Measurements from ENCODE around the gene DLG3.

DLG3 gene

DNA sequence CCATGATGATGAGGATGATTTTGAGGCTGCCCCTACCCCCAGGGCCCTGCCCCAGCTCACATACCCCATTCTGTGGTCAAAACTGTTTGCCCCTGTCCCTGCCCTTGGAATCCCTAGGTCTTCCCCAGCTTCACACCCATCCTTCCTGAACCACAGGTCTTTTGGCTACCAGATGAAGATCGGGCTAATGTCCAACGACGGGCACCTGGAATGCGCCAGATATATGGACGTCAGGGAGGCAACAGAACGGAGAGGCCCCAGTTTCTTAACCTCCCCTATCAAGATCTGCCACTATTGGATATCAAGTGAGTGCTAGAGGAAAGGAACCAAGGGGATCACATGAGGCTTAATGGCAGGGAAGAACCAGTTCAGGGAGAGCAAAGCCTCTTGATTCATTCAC lies 14.9 kb upstream of the DLG3 start:
- Mint-ChIP-seq H3K4me3 (no peak overlapping the region), H3K36me3 (ENCODE audit: insufficient read depth) (peaks cover 12% of the 10 kb centered on the region), H3K27ac (no peak overlapping the region), H3K9me3 (no peaks in the 10 kb centered on the region), H3K4me1 (ENCODE audit: low read depth in 2 of 2) (peaks cover 2 to 5% of the 10 kb centered on the region in 2 donors), H3K27me3 (no peaks in the 10 kb centered on the region)
- DNase-seq (no peak), ATAC-seq (replicated peaks) (no peak)

DNA sequence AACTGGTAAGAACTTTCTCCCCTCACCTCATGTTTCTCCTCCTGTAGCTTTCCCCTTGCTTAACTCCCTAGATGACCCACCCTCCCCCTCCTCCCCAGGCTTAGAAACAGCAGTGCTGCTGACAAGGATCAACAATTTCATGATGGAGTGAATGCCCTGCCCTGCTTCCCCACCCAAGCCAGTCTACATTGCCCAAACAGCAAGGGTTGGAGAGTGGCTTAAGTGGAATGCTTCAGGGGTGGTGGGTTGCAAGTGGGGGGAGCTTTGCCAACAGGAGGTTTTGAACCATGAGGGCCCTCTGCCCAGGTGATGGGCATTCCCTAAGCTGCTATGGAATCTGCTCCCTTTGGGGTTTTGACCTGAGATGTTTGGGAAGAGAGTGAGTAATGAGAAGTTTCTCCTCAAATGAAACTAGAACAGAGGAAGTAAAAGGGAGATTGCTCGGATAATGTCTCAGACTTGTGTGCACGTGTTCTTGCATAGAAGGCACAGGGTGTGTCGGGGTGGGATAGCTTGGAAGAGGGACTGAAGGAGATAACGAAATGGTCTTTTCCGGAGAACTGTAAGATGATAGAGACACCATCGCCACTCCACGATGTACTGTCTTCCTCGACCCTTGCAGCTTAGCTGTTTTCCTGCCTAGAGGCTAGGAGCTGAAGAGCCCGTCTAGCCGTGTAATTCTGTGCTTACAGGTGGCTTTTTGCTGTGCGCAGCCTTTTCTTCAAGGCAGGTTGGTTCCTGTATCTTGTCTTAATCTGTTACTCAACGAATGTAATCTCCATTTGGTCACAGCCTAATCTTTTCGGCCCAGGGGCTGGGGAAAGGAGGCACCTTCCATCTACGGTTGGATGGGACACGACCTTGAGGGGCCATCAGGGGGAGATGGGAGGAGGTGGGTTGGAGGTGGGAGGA lies 11.4 kb upstream of the DLG3 start:
- peak overlapping the region; percentile 93 for H3K27ac Mint-ChIP-seq
- H3K27me3 Mint-ChIP-seq, result no peaks in the 10 kb centered on the region
- peak overlapping the region; percentile 86 to 91 for H3K4me3 Mint-ChIP-seq
- no peaks in the 10 kb centered on the region for H3K9me3 Mint-ChIP-seq
- H3K36me3 Mint-ChIP-seq (ENCODE audit: insufficient read depth), result peaks cover 16% of the 10 kb centered on the region
- H3K4me1 Mint-ChIP-seq (ENCODE audit: low read depth in 2 of 2), result peaks cover 9 to 11% of the 10 kb centered on the region in 2 donors
- ATAC-seq (replicated peaks), result no peak
- DNase-seq, result no peak

GRCh38 chrX:70433848-70434351 lies 10.7 kb upstream of the DLG3 start:
- Mint-ChIP-seq H3K27me3 (no peaks in the 10 kb centered on the region), H3K4me1 (ENCODE audit: low read depth in 2 of 2) (peaks cover 15 to 16% of the 10 kb centered on the region in 2 donors), H3K27ac (peak overlapping the region; percentile 93), H3K9me3 (no peaks in the 10 kb centered on the region), H3K4me3 (peak overlapping the region; percentile 86 to 91), H3K36me3 (ENCODE audit: insufficient read depth) (peaks cover 18% of the 10 kb centered on the region)
- DNase-seq (peak; percentile 71 to 74 (median 73)), ATAC-seq (replicated peaks) (peak; percentile 79)

GRCh38 chrX:70434352-70434866 lies 10.2 kb upstream of the DLG3 start:
- H3K27me3 Mint-ChIP-seq, result no peaks in the 10 kb centered on the region
- peak overlapping the region; percentile 86 to 91 for H3K4me3 Mint-ChIP-seq
- DNase-seq, result peak in 1 of 3 experiments; percentile 21
- no peaks in the 10 kb centered on the region for H3K9me3 Mint-ChIP-seq
- H3K36me3 Mint-ChIP-seq (ENCODE audit: insufficient read depth), result peaks cover 22% of the 10 kb centered on the region
- peaks cover 18 to 19% of the 10 kb centered on the region in 2 donors for H3K4me1 Mint-ChIP-seq (ENCODE audit: low read depth in 2 of 2)
- peak; percentile 49 for ATAC-seq (replicated peaks)
- H3K27ac Mint-ChIP-seq, result peak overlapping the region; percentile 93

GRCh38 chrX:70434914-70435586 lies 9.6 kb upstream of the DLG3 start:
- ATAC-seq (replicated peaks), result peak; percentile 33
- H3K27me3 Mint-ChIP-seq, result no peaks in the 10 kb centered on the region
- DNase-seq, result peak in 1 of 3 experiments; percentile 14
- no peaks in the 10 kb centered on the region for H3K9me3 Mint-ChIP-seq
- peaks cover 19 to 20% of the 10 kb centered on the region in 2 donors for H3K4me1 Mint-ChIP-seq (ENCODE audit: low read depth in 2 of 2)
- H3K27ac Mint-ChIP-seq, result peak overlapping the region; percentile 93
- peak overlapping the region; percentile 86 to 91 for H3K4me3 Mint-ChIP-seq
- H3K36me3 Mint-ChIP-seq (ENCODE audit: insufficient read depth), result peaks cover 19% of the 10 kb centered on the region

DNA sequence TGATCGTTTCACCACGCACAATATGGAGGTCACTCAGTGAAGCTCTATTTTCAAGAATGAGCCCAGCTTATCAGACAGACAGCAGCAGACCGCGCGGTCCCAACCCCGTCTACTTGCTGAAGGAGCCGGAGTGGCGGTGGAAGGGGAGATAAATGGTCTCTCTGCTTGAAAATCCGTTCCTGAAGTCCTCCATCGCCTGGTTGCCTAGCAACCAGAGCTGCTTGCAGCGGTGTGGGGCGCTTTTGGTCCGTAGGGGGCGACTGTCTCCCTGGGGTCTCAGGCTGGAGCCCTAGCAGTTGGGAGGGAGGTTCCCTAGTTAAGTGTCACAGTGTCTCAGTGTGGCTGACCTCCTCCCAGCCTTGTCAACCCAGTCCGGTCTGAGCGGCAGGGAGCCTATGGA lies 8.3 kb upstream of the DLG3 start:
- Mint-ChIP-seq H3K36me3 (ENCODE audit: insufficient read depth) (peaks cover 19% of the 10 kb centered on the region), H3K27ac (no peak overlapping the region), H3K4me1 (ENCODE audit: low read depth in 2 of 2) (peaks cover 19 to 20% of the 10 kb centered on the region in 2 donors), H3K9me3 (no peaks in the 10 kb centered on the region), H3K4me3 (no peak overlapping the region), H3K27me3 (no peaks in the 10 kb centered on the region)
- no peak for ATAC-seq (replicated peaks)
- no peak for DNase-seq

GRCh38 chrX:70437011-70437410 lies 7.6 kb upstream of the DLG3 start:
- DNase-seq (no peak), ATAC-seq (replicated peaks) (no peak)
- Mint-ChIP-seq H3K9me3 (no peaks in the 10 kb centered on the region), H3K4me1 (ENCODE audit: low read depth in 2 of 2) (peaks cover 19 to 20% of the 10 kb centered on the region in 2 donors), H3K4me3 (no peak overlapping the region), H3K36me3 (ENCODE audit: insufficient read depth) (peaks cover 19% of the 10 kb centered on the region), H3K27me3 (no peaks in the 10 kb centered on the region), H3K27ac (no peak overlapping the region)

DNA sequence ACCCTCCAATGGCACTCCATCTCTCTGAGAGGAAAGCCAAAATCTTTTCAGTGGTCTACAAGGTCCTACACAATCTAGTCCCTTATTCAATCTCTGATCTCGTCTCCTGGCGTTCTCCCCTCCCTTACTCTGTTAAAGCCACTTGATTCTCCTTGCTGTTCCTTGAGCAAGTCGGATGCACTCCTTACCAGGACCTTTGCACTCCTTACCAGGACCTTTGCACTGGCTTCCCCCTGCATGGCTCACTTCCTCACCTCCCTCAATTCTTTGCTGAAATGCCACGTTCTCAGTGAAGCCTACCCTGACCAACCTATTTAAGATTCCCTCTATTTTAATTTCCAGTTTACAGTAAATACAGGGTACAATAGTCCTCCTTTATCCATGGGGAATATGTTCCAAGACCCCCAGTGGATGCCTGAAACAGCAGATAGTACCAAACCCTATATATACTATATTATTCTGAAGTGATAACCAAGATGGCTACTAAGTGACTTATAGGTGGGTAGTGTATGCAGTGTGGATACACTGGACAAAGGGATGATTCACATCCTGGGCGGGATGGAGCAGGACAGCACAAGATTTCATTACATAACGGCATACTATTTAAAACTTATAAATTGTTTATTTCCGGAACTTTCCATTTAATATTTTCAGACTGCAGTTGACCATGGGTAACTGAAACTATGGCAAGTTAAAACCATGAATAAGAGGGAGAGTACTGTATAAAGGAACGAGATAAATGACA lies 6.5 kb upstream of the DLG3 start:
- DNase-seq (no peak), ATAC-seq (replicated peaks) (no peak)
- peak overlapping the region in 1 of 2 donors; percentile 82 for H3K27ac Mint-ChIP-seq
- no peaks in the 10 kb centered on the region for H3K9me3 Mint-ChIP-seq
- H3K4me1 Mint-ChIP-seq (ENCODE audit: low read depth in 2 of 2), result peaks cover 18 to 19% of the 10 kb centered on the region in 2 donors
- peaks cover 19% of the 10 kb centered on the region for H3K36me3 Mint-ChIP-seq (ENCODE audit: insufficient read depth)
- peak overlapping the region; percentile 13 to 15 for H3K4me3 Mint-ChIP-seq
- H3K27me3 Mint-ChIP-seq, result no peaks in the 10 kb centered on the region

DNA sequence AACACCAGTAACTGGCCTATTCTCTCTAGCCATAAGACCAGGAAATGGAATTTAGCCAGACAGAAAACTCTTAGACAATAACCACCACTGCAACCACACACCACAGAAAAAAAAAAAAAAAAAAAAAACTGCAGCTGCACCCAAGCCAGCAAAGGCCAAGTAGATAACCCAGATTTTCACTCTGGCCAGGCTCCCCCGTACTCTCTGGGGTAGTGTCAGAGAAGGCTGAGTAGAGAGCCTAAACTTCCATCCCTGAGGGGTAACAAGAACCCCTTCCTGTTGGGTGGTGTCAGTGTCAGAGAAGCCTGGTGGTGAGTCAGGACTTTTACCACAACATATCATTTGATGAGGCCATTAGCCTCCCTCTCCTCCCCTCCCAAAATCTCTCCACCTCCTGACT lies 5.6 kb upstream of the DLG3 start:
- ATAC-seq (replicated peaks), result peak; percentile 49
- peak overlapping the region; percentile 13 to 15 for H3K4me3 Mint-ChIP-seq

GRCh38 chrX:70442224-70442623 lies 2.4 kb upstream of the DLG3 start:
- Mint-ChIP-seq H3K4me3 (no peak overlapping the region), H3K27me3 (peaks cover 0 to 18% of the 10 kb centered on the region in 2 donors)

More for the DNA sequence above, 5.6 kb upstream of the DLG3 start:
- H3K9me3 Mint-ChIP-seq, result no peaks in the 10 kb centered on the region
- H3K27ac Mint-ChIP-seq, result peak overlapping the region in 1 of 2 donors; percentile 82
- peaks cover 17 to 19% of the 10 kb centered on the region in 2 donors for H3K4me1 Mint-ChIP-seq (ENCODE audit: low read depth in 2 of 2)
- peak in 1 of 3 experiments; percentile 7 for DNase-seq
- H3K36me3 Mint-ChIP-seq (ENCODE audit: insufficient read depth), result peaks cover 12% of the 10 kb centered on the region
- H3K27me3 Mint-ChIP-seq, result no peaks in the 10 kb centered on the region

GRCh38 chrX:70444946-70445656 lies 466 bp downstream of the DLG3 start:
- no peak for DNase-seq
- peak; percentile 62 for ATAC-seq (replicated peaks)
- Mint-ChIP-seq H3K4me3 (peak overlapping the region; percentile 50 to 64), H3K27me3 (peaks cover 0 to 18% of the 10 kb centered on the region in 2 donors), H3K36me3 (ENCODE audit: insufficient read depth) (no peaks in the 10 kb centered on the region), H3K9me3 (no peaks in the 10 kb centered on the region), H3K4me1 (ENCODE audit: low read depth in 2 of 2) (peaks cover 0 to 7% of the 10 kb centered on the region in 2 donors), H3K27ac (no peak overlapping the region)

More at GRCh38 chrX:70442224-70442623, 2.4 kb upstream of the DLG3 start:
- ATAC-seq (replicated peaks), result no peak
- no peak overlapping the region for H3K27ac Mint-ChIP-seq
- no peak for DNase-seq
- H3K4me1 Mint-ChIP-seq (ENCODE audit: low read depth in 2 of 2), result peaks cover 12 to 16% of the 10 kb centered on the region in 2 donors
- H3K36me3 Mint-ChIP-seq (ENCODE audit: insufficient read depth), result peaks cover 6% of the 10 kb centered on the region
- H3K9me3 Mint-ChIP-seq, result no peaks in the 10 kb centered on the region

- H3K27me3 Mint-ChIP-seq, result peaks cover 0 to 18% of the 10 kb centered on the region in 2 donors
- H3K27ac Mint-ChIP-seq, result peak overlapping the region in 1 of 2 donors; percentile 3
- H3K9me3 Mint-ChIP-seq, result no peaks in the 10 kb centered on the region
- DNase-seq (no peak), ATAC-seq (replicated peaks) (no peak)
- H3K4me1 Mint-ChIP-seq (ENCODE audit: low read depth in 2 of 2), result peaks cover 0 to 7% of the 10 kb centered on the region in 2 donors
- peak overlapping the region; percentile 28 to 50 for H3K4me3 Mint-ChIP-seq
- no peaks in the 10 kb centered on the region for H3K36me3 Mint-ChIP-seq (ENCODE audit: insufficient read depth)
Observed at GRCh38 chrX:70445951-70446350, 1.3 kb downstream of the DLG3 start.
